Ovary (tissue), 3 donors: Measurements from ENCODE around the gene AMER3.

Experiments used
- CTCF ChIP-seq, 3 donors: fragments of 450-650 bp in 2 of 3; fragments of 200-600 bp in 1 of 3; IDR thresholded peaks; one replicate each; pipeline versions ENCODE4 v1.5.1 to v1.8.0; 2016 to 2022; ENCODE audit warnings: antibody characterized with exemption in 3 of 3, mild to moderate bottlenecking in 1 of 3
- EP300 ChIP-seq: sonication (generic); formaldehyde crosslinking; IDR thresholded peaks from one replicate; pipeline ENCODE4 v1.6.1; 2017; ENCODE audit warnings: antibody characterized with exemption
- POLR2A ChIP-seq: fragments of 450-650 bp; IDR thresholded peaks from one replicate; pipeline ENCODE4 v1.6.1; 2017; ENCODE audit warnings: antibody characterized with exemption, mild to moderate bottlenecking, moderate library complexity
- donor health status: DM: no; HTN: no; CAD: no.

- no peak for TF ChIP-seq POLR2A
- no peak for TF ChIP-seq CTCF (IDR thresholded peaks at IDR 0.05)
- TF ChIP-seq EP300: no peak
Measured at GRCh38 chr2:130798472-130799218, 43.3 kb downstream of the AMER3 start.
